Hepatocyte (in vitro differentiated cells): Measurements from ENCODE around the gene ALDH1A2. TPM values are rescaled to one million over a fixed set of nuclear protein-coding genes. Genes with fewer than 3 reads are reported as not detected.

Experiments used
- DNase-seq: peaks from one replicate; pipeline ENCODE4 v3.0.0-alpha.2; 2016; ENCODE audit warnings: low spot score
- H2AFZ ChIP-seq: fragments of 200-600 bp; sonication (generic); 2 replicates; pipeline ENCODE4 v1.6.0; 2016; ENCODE audit warnings: antibody characterized with exemption, mild to moderate bottlenecking
- H3K27ac ChIP-seq: fragments of 200-600 bp; sonication (generic); 2 replicates; pipeline ENCODE4 v1.5.1; 2016; ENCODE audit warnings: mild to moderate bottlenecking
- H3K27me3 ChIP-seq: fragments of 200-600 bp; sonication (generic); 2 replicates; pipeline ENCODE4 v1.6.1; 2016
- H3K36me3 ChIP-seq: fragments of 200-600 bp; sonication (generic); replicated peaks from 2 replicates; pipeline ENCODE4 v1.5.1; 2016; ENCODE audit warnings: low read depth; ENCODE audit not compliant: insufficient read depth
- H3K4me1 ChIP-seq: fragments of 200-600 bp; sonication (generic); 2 replicates; pipeline ENCODE4 v1.5.1; 2016; ENCODE audit warnings: mild to moderate bottlenecking, moderate library complexity; ENCODE audit not compliant: insufficient read depth
- H3K4me2 ChIP-seq: fragments of 200-600 bp; sonication (generic); 2 replicates; pipeline ENCODE4 v1.6.0; 2016
- H3K4me3 ChIP-seq: fragments of 200-600 bp; sonication (generic); 2 replicates; pipeline ENCODE4 v1.5.1; 2016; ENCODE audit warnings: mild to moderate bottlenecking
- H3K79me2 ChIP-seq: fragments of 200-600 bp; sonication (generic); 2 replicates; pipeline ENCODE4 v1.6.0; 2017; ENCODE audit warnings: mild to moderate bottlenecking
- H3K9me2 ChIP-seq: fragments of 200-600 bp; sonication (generic); replicated peaks from 2 replicates; pipeline ENCODE4 v1.6.0; 2017; ENCODE audit warnings: mild to moderate bottlenecking; ENCODE audit not compliant: insufficient read depth
- H3K9me3 ChIP-seq: fragments of 200-600 bp; sonication (generic); 2 replicates; pipeline ENCODE4 v1.5.1; 2016; ENCODE audit warnings: low read depth, mild to moderate bottlenecking
- H4K20me1 ChIP-seq: fragments of 200-600 bp; sonication (generic); 2 replicates; pipeline ENCODE4 v1.6.0; 2016; ENCODE audit warnings: mild to moderate bottlenecking; ENCODE audit not compliant: insufficient read depth, poor library complexity, severe bottlenecking
- CTCF ChIP-seq: fragments of 200-600 bp; sonication (generic); IDR thresholded peaks from 2 replicates; pipeline ENCODE4 v1.5.1; 2016; ENCODE audit warnings: antibody characterized with exemption, mild to moderate bottlenecking; ENCODE audit not compliant: poor library complexity
- EZH2 ChIP-seq: fragments of 200-600 bp; sonication (generic); IDR thresholded peaks from 2 replicates; pipeline ENCODE4 v1.6.1; 2016; ENCODE audit warnings: antibody characterized with exemption, mild to moderate bottlenecking, borderline replicate concordance
- EZH2phosphoT487 ChIP-seq: fragments of 200-600 bp; sonication (generic); IDR thresholded peaks from one replicate; pipeline ENCODE4 v1.6.1; 2018; ENCODE audit warnings: antibody characterized with exemption, mild to moderate bottlenecking, low read depth, moderate library complexity; ENCODE audit not compliant: unreplicated experiment, severe bottlenecking
- WGBS: methylation state at CpG from one replicate; pipeline ENCODE4 v1.1.6; 2016; ENCODE audit warnings: low lambda C conversion rate; ENCODE audit errors: missing lambda C conversion rate; 5-methylcytosine and 5-hydroxymethylcytosine counted together
- polyA plus RNA-seq: library from polyadenylated mRNA; unstranded; fragments of >200 nt; fragmentation: Nextera tagmentation; extraction: Ambion mirVana; gene quantifications from 2 replicates; pipeline ENCODE4 v1.2.1, GENCODE V29; 2016
- total RNA-seq: library from RNA; depleted of rRNA; stranded (reverse); fragments of >200 nt; gene quantifications from 2 replicates; pipeline ENCODE4 v1.2.3, GENCODE V29; 2014

Gene ALDH1A2
- total and polyA plus RNA-seq, 2 experiments from 2014 or later = 3.0 to 7.3 TPM

- Histone ChIP-seq H3K4me3 (no peak overlapping the region), H3K79me2 (no peaks in the 10 kb centered on the region), H3K36me3 (no peaks in the 10 kb centered on the region), H3K27ac (no peak overlapping the region), H3K9me2 (no peaks in the 10 kb centered on the region), H3K4me2 (no peak overlapping the region), H3K27me3 (peaks cover 75% of the 10 kb centered on the region), H3K9me3 (no peaks in the 10 kb centered on the region), H3K4me1 (no peaks in the 10 kb centered on the region), H4K20me1 (no peaks in the 10 kb centered on the region), H2AFZ (no peak overlapping the region)
- 48% methylated on average over 3 of the region's 3 CpGs for WGBS
- TF ChIP-seq EZH2 = no peak
- no peak for TF ChIP-seq CTCF
- peak; percentile 38 for TF ChIP-seq EZH2phosphoT487
- no peak for DNase-seq
Observed at GRCh38 chr15:58063614-58064013, 1.9 kb downstream of the ALDH1A2 start.

GRCh38 chr15:58062983-58063382, 2.5 kb downstream of the ALDH1A2 start:
- TF ChIP-seq CTCF (no peak), EZH2 (no peak), EZH2phosphoT487 (no peak)
- Histone ChIP-seq H4K20me1 (no peaks in the 10 kb centered on the region), H3K27ac (no peak overlapping the region), H2AFZ (no peak overlapping the region), H3K79me2 (no peaks in the 10 kb centered on the region), H3K27me3 (peaks cover 74% of the 10 kb centered on the region), H3K4me3 (no peak overlapping the region), H3K9me2 (no peaks in the 10 kb centered on the region), H3K36me3 (no peaks in the 10 kb centered on the region), H3K4me1 (no peaks in the 10 kb centered on the region), H3K4me2 (no peak overlapping the region), H3K9me3 (no peaks in the 10 kb centered on the region)
- 93% methylated on average over 4 of the region's 4 CpGs for WGBS
- DNase-seq = no peak

GRCh38 chr15:58062175-58062574, 3.3 kb downstream of the ALDH1A2 start:
- Histone ChIP-seq H3K4me3 (no peak overlapping the region), H3K27ac (no peak overlapping the region), H3K9me3 (no peaks in the 10 kb centered on the region), H3K79me2 (no peaks in the 10 kb centered on the region), H2AFZ (no peak overlapping the region), H3K4me2 (no peak overlapping the region), H3K4me1 (no peaks in the 10 kb centered on the region), H3K27me3 (peaks cover 68% of the 10 kb centered on the region), H3K9me2 (no peaks in the 10 kb centered on the region), H4K20me1 (no peaks in the 10 kb centered on the region), H3K36me3 (no peaks in the 10 kb centered on the region)
- 64% methylated on average over 5 of the region's 5 CpGs for WGBS
- TF ChIP-seq CTCF (no peak), EZH2 (no peak), EZH2phosphoT487 (no peak)
- no peak for DNase-seq

GRCh38 chr15:58060575-58060974, 4.9 kb downstream of the ALDH1A2 start:
- Histone ChIP-seq H3K27me3 (peaks cover 63% of the 10 kb centered on the region), H2AFZ (no peak overlapping the region), H3K27ac (no peak overlapping the region), H3K79me2 (no peaks in the 10 kb centered on the region), H3K4me3 (no peak overlapping the region), H4K20me1 (no peaks in the 10 kb centered on the region), H3K4me1 (no peaks in the 10 kb centered on the region), H3K36me3 (no peaks in the 10 kb centered on the region), H3K9me2 (no peaks in the 10 kb centered on the region), H3K9me3 (no peaks in the 10 kb centered on the region), H3K4me2 (no peak overlapping the region)
- no peak for TF ChIP-seq EZH2phosphoT487
- TF ChIP-seq EZH2 = no peak
- TF ChIP-seq CTCF = no peak
- DNase-seq = no peak
- WGBS = 97% methylated on average over 1 of the region's 1 CpG
